Raji (cell line): ENCODE measurements around the gene NOC4L.

ENCODE experiments used
- POLR2A ChIP-seq: IDR thresholded peaks from 2 replicates; pipeline ENCODE4 v1.6.1; 2011; ENCODE audit warnings: low read depth, low read length, control low read depth; ENCODE audit not compliant: insufficient read depth

NOC4L gene

DNA sequence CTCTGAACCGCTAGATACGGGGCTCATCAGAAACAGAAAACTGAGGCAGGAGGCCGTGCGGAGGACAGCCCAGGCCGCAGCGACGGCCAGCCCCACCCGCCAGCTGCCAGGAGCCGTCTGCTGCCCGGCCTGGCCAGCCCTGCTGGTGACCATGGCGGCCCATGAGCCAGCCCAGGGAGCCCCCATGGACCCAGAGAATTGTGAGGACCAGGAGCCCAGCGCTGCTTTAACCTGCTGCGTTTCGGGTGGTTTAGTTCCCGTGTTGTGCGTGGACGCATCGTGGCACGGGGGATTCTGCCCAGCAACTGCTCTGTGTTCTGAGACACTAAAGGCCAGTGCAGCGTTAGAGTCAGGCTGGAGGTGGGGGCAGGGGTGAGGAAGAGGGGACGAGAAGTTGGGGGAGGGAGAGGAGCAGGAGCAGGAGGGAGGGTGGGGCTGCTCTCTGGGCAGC is 44.2 kb downstream of the NOC4L start:
- TF ChIP-seq POLR2A, result no peak

DNA sequence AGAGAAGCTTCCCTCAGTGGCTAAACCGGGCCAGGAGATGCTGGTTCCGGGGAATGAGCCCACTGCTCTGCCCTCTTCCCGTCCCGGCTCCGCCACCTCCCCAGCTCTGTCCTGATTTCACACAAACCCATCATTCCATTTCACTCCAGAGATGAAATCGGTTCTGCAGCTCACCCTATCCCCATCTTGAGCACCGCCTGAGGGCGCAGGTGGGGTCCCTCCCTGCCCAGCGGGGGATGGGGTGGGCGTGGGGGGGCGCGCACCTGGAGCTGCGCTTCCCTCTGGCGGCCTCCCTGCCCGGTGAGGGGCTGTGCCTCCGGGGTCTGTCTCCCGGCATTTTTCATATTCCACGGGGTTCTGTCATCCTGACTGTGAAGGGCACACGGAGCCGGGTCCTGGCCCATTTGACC is 44.7 kb downstream of the NOC4L start:
- TF ChIP-seq POLR2A, result no peak

DNA sequence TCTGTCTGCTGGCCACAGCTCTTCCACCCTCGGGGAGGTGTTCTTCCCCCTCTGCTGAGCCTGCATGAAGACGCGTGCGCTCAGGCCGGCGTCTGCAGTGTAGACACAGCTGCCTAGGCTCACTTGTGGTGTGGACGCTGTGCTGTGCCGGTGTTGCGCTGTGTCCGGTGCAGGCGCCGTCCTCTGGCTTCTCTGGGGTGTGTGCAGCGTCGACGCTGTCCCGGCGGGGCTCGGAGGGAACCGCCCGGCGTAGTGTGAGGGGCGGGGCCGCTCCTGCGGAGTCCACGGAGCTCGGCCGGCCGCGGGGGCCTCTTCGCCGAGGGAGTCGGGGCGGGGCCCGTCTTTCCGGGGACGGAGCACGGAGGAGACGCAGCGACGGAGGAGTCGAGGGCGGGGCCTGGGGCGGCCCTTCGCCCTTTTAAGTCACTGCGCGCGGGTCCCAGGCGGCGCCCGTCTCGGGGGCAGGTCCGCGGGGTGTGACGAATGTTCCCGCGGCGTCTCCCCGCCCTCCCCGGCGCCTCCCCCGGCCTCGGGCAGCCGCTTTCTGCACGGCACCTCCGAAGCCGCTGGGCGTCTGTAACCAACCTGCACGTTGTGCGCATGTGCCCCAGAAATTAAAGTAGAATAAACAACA is 45.2 kb downstream of the NOC4L start:
- no peak for TF ChIP-seq POLR2A

DNA sequence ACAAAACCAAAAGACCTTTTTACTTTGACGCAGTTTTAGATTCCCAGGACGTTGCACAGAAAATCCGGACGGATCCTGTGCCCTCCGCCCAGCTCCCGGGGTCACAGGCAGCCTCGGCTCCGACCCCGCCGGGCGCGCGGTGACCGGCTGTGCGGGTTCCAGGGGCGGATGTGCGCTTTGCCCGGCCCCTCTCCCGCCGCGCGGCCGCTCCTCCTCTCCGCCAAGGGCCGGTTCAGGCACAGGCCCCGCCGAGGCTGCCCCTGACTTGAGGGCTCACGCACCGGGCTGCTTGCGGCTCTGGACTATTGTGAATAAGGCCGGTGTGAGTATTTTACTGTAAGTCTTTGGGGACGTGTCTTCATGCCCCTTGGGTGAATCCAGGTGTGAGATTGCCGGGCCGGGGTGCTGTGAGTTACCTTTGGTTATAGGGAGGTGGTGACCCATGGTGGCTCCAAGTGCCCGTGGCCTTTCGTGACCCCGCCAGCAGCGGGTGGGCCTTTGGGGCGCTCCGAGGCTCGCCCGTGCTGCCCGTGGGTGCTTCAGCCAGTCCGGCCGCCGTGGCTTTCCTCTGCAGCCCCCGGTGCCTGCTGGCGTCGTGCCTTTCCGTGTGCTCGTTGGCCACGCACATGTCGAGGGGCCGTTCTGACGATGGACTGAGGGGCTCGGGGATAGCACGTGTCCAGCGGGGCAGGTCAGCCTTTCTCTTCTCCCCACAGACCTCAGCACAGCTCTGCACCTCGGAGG is 45.9 kb downstream of the NOC4L start:
- no peak for TF ChIP-seq POLR2A

DNA sequence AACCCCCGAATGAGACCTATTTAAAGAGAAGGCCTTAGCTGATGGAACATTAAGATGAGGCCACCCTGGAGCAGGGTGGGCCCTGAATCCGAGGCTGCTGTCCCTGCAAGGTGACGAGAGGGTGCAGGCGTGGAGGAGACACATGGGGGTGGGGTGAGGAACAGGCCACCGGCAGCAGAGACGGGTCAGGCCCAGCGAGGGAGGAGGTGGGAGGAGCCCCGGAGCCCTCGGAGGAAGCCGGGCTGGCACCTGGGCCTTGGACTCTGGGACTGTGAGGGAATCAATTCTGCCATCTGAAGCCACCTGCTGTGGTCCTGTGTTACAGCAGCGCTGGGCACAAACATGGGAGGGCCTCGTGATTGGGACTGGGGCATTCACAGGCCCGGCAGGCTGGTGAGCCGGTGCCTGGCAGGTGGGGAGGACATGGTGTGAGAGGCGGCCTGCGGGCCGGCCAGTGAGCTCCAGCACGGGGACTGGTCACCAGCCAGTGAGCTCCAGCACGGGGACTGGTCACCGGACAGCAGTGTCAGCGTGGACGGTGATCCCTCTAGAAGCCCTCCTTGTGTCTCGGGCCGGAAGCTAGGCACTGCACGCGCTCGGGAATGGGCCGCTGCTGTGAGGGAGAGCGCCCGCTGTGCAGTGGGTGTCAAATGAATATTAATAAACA is 46.7 kb downstream of the NOC4L start:
- no peak for TF ChIP-seq POLR2A

DNA sequence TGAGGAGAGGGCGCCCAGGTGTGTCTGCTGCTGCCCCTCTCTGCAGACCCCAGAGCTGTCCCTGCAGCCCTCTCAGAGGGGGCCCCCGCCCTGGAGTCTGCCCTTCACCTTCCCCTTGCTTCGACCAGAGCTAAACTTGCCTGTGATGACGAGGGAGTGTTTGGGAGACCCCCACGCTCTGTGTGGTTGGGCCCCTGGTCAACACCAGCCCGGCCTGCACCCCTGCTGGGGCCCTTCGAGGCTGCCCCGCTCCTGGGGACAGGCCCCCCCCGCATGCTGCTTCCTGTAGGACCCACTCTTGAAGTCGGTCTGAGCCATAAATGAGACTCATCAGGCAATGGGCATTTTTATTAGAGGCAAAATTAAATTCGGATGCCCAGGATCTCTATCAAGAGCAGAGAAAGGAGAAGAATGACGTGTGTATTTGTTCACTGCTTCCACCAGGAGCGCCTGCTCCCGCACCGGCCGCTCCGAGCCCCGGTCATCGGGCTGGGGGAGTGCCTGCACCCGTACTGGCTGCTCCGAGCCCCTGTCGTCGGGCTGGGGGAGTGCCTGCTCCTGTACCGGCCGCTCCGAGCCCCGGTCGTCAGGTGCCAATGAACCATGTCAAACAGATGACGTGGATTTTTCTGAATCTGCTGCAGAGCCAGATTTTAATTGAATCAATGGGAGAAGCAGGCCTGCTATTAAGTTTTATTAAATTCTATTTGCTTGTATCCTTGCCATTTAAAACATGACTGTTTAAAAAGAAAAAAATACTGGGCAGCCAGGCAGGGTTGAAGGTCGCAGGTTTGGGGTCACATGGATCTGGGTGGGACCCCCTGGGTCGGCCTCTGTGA is 47.7 kb downstream of the NOC4L start:
- no peak for TF ChIP-seq POLR2A

DNA sequence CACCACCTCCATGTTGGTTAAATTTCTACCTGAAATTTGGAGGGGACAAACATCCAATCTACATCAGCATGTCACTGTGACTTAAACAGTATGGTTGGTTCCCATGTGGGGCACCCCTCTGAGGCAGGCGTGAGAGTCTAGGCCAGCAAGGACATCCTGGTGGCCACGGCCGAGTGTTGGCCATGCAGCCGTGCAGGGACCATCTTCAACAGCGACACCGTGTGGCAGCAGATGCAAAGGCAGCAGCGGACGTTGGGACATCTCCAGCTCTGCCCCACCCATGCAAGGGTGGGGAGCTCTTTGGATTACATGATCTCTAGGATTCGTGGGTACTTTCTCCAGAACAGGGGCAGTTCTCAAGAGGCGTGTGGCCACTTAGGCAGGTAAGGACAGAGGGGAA is 49.8 kb downstream of the NOC4L start:
- no peak for TF ChIP-seq POLR2A

DNA sequence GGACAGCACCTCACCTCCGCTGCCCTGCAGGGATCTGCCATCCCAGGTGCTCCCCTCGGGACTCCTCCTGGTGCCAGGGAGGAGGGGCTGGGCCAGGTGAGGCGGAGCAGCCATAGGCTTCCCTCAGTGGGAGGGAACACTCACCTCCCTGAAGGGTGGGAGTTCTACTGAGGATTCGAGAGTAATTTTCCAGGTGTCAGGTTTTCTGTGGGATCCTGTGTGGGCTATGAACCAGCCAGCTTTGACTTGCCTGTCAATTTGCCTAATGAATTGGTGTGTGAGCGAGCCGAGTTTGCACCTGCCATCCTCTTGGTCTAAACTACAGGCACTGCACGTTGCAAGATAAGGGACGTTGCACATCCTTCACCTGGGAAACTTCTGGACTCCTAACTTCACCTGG is 50.3 kb downstream of the NOC4L start:
- no peak for TF ChIP-seq POLR2A

DNA sequence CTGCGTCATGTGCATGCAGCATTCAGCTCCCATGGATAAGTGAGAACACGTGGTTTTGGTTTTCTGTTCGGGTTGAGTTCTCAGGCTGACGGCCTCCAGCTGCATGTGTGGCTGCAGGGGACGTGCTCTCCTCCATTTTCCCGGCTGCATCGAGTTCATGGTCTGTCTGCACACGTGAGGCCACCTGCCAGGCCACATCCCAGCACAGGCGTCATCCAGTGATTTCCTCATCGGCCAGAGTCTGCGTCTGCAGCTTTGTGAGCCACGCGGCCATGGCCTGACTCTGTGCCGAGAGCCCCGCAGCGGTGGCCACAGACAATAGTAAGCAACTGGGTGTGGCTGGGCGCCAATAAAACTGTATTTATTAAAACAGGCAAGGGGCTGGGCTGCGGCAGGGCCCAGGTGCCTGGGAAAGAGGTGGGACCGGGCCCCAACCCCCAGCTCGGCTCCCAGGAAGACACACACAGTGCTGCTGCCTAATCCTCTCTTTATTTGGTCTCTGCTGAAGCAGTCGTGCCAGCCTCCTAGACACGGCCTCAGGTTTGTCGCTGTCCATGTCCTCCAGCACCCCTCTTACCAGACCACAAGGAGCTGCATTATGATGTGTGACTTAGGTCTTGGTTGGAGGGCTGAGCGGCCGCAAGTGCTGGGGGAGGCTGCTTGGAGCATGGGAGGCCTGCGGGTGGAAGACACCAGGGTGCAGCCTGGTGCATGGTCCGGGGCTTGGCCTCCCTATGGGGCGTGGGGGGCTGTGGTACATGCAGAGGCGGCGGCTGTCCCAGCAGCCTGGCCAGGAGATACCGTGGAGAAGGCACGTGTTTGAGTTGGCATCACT is 52.0 kb downstream of the NOC4L start:
- no peak for TF ChIP-seq POLR2A

DNA sequence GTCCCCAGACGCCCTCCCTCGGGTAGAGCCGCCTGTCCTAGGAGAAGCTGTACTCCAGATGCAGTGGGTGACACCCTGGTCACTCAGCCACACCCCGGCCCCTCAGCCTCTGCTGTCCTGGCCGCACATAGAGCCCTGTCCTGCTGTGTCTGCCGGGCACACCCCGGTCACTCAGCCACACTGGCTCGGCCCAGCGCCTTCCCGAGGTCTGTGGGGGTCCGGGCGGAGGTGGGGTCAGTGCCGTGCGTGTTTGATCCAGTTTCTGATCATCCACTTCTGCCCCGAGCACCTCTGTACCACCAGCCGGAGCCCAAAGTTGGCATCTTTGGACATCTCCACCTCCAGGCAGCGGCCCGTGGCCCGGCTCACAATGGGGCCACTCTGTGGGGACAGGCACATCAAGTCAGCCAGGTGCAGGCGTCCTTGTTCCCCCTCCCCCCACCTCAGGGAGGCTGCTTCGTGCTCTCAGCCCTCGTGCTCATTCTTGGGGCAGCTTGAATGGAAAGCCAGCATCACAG is 52.7 kb downstream of the NOC4L start:
- TF ChIP-seq POLR2A, result no peak

DNA sequence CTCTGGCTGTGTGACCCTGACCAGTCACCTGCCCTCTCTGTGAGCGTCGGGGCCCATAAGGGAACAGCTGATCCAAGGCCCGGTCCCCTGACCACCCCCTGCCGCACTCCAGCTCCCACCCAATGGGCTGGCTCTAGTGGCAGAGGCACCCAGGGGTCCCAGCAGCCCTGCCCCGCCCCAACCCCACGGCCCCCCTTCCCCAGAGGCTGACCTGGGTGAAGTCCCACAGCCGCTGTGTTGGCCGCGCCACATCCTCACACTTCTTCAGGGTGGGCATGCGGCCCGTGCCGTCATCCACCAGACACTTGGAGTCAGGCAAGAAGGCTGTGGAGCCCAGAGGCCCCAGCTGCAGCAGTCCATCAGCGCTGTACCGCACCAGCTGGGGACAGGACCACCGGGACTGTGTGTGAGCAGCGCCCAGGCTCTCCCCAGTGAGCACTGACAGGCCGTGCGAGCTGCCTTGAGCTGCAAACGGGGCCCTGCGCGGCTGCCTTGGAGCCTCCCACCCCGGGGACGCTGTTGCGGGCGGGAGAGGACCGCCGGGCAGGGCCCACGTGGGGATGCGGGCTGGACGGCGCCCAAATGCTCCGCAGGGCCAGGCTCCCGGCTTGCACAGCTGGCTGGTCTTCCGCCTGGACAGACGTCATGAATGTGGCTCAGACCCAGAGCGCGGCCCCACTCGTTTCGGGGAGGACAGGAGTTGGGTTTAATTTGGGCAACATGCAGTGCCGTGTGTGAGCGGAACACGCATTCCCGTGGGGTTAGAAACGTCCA is 53.5 kb downstream of the NOC4L start:
- no peak for TF ChIP-seq POLR2A

DNA sequence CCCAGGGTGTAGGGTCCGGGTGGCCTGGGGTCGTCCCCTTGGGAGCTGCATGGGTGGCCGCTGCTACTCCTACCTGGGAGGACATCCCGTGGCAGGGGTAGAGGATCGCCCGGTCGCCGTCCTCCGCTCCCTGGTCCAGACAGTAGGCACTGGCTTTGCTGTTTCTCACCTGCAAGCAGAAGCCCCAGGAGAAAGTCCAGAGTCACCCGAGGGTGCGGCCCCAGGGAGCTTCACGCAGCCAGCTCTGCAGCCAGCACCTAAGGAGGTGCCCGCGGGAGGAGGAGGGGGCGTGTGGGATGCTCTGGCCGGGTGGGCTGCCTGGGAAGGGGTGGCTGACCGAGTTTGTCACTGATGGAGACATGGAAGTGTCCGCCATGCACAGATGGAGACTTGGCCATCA is 54.8 kb downstream of the NOC4L start:
- no peak for TF ChIP-seq POLR2A

DNA sequence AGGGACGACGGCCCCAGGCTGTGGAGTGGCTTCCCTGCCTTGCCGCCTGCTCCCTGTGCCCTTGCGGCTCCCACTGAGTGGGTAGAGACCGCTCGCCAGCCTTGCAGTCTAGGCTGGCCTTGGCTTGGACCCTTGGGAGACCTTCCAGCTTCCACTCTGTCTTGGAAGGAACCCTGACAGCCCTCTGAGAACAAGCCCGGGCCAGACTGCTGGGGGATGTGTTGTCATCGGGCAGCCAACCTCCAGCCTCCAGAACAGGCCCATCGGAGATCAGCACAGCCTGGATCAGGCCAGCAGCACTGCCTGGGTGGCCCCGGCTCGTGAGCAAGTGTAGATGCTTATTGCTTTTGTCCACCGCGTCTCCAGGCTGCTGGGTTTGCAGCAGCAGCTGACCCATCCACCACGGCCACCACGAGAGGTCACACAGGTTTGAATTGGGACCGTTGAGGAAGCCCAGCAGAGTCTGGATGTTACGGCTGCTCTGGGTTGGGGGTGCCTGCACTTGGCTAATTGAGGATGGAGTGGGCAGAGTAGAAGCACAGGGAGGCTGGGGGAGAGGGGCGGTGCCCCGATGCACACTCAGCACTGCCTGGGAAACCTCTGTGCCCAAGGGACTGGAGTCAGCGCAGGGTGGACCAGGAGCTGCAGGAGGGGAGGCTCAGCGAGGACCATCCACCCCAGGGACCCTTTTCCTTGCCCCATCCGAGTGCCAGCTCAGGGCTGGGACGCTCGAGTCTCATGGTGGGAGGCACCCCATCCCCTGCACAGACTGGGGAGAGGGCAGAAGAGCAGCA is 55.5 kb downstream of the NOC4L start:
- TF ChIP-seq POLR2A, result no peak
